Panc1 (cell line): ENCODE data around the gene CD300LB. TPM values are rescaled to one million over a fixed set of nuclear protein-coding genes. Genes with fewer than 3 reads are reported as not detected.

ENCODE experiments used
- ATAC-seq: fragments of 200-7000 bp; cut with Tn5 transposase; 2 replicates; pipeline ENCODE4 v1.9.1; 2020; ENCODE audit warnings: mild to moderate bottlenecking, moderate library complexity
- BruUV-seq: library from RNA; stranded (reverse); fragments of 400-500 nt; replicated peaks from 2 replicates; lab custom pipeline; 2021; lab: Mats Ljungman, UMichigan
- CTCF ChIA-PET: fragments of 300-600 bp; sonication (Branson Sonifier 250); formaldehyde crosslinking; loops from one replicate; lab custom pipeline; 2022; ENCODE audit warnings: antibody characterized with exemption; lab: Charles Lee
- POLR2A ChIA-PET: fragments of 300-600 bp; sonication (Branson Sonifier 250); formaldehyde crosslinking; loops from one replicate; lab custom pipeline; 2022; ENCODE audit warnings: antibody characterized with exemption; lab: Charles Lee
- DNase-seq: peaks from one replicate; pipeline ENCODE4 v3.0.0-alpha.2; 2010; ENCODE audit warnings: low read depth, low spot score
- H3K27ac ChIP-seq: 2 replicates; pipeline ENCODE4 v1.5.1; 2011; ENCODE audit warnings: mild to moderate bottlenecking, low read length, inconsistent platforms
- H3K27me3 ChIP-seq: fragments of 200-500 bp; sonication (Bioruptor generic); 2 replicates; pipeline ENCODE4 v1.6.0; 2014; ENCODE audit warnings: low read length, inconsistent platforms; ENCODE audit not compliant: control insufficient read depth, insufficient read depth
- H3K36me3 ChIP-seq: fragments of 200-500 bp; sonication (Bioruptor generic); 2 replicates; pipeline ENCODE4 v1.5.1; 2014; ENCODE audit warnings: inconsistent platforms, mild to moderate bottlenecking, low read length, moderate library complexity; ENCODE audit not compliant: control insufficient read depth, insufficient read depth
- H3K4me1 ChIP-seq: 2 replicates; pipeline ENCODE4 v1.5.1; 2011; ENCODE audit warnings: inconsistent platforms, mild to moderate bottlenecking, low read length, moderate library complexity; ENCODE audit not compliant: control insufficient read depth, insufficient read depth
- H3K4me3 ChIP-seq, 2 experiments: 2 replicates each; pipeline ENCODE4 v1.5.1; 2011 to 2012; ENCODE audit warnings: low read depth in 2 of 2, low read length in 2 of 2, mild to moderate bottlenecking in 2 of 2, inconsistent platforms in 1 of 2, moderate library complexity in 1 of 2
- H3K9me3 ChIP-seq: fragments of 200-500 bp; sonication (Bioruptor generic); 2 replicates; pipeline ENCODE4 v1.5.1; 2014; ENCODE audit warnings: low read depth, mild to moderate bottlenecking, inconsistent platforms, low read length, moderate library complexity; ENCODE audit not compliant: control insufficient read depth, insufficient read depth
- CTCF ChIP-seq: fragments of 450-650 bp; IDR thresholded peaks from 2 replicates; pipeline ENCODE4 v1.5.1; 2017; ENCODE audit warnings: mild to moderate bottlenecking
- POLR2AphosphoS5 ChIP-seq: IDR thresholded peaks from 2 replicates; pipeline ENCODE4 v1.6.1; 2012; ENCODE audit warnings: mild to moderate bottlenecking, low read depth, low read length, moderate library complexity
- REST ChIP-seq, 2 experiments: IDR thresholded peaks; 2 replicates each; pipeline ENCODE4 v1.6.1; 2011 to 2012; ENCODE audit warnings: low read depth in 2 of 2, control low read depth in 1 of 2, low read length in 1 of 2, mild to moderate bottlenecking in 1 of 2, moderate library complexity in 1 of 2; ENCODE audit not compliant: insufficient read depth in 1 of 2
- SIN3A ChIP-seq: IDR thresholded peaks from 2 replicates; pipeline ENCODE4 v1.6.1; 2012; ENCODE audit warnings: low read depth, mild to moderate bottlenecking, low read length, moderate library complexity, borderline replicate concordance; ENCODE audit not compliant: insufficient read depth
- TCF7L2 ChIP-seq: IDR thresholded peaks from 2 replicates; pipeline ENCODE4 v1.6.1; 2011; ENCODE audit warnings: mild to moderate bottlenecking, low read depth, low read length, inconsistent platforms
- in situ Hi-C: cut with HindIII; loops from 2 replicates; pipeline ENCODE4 v1.10.0; 2016; ENCODE audit warnings: low sequenced_read_pairs, low pct_unique_long_range_greater_than_20kb
- intact Hi-C: fragments of 100-400 bp; cut with micrococcal nuclease; formaldehyde crosslinking; loops from one replicate; pipeline ENCODE4 v1.10.0; 2022; ENCODE audit not compliant: unreplicated experiment
- total RNA-seq: library from RNA; stranded (reverse); gene quantifications from one replicate; pipeline ENCODE4 v1.2.1, GENCODE V29; 2021; ENCODE audit not compliant: unreplicated experiment

The CD300LB gene
- total RNA-seq, 1 experiment from 2014 or later: not detected

GRCh38 chr17:74522381-74523105 is 8.7 kb downstream of the CD300LB start:
- H3K9me3 ChIP-seq: no peaks in the 10 kb centered on the region
- no peak for ATAC-seq
- TF ChIP-seq REST (IDR thresholded peaks at IDR 0.05; ENCODE audit: insufficient read depth in 1 of 2, low read depth in 2 of 2, low read length in 1 of 2): no peak
- TF ChIP-seq CTCF: no peak
- no peak for TF ChIP-seq POLR2AphosphoS5
- no peak overlapping the region for H3K4me3 ChIP-seq
- H3K4me1 ChIP-seq: no peaks in the 10 kb centered on the region
- H3K36me3 ChIP-seq: no peaks in the 10 kb centered on the region
- no peak overlapping the region for H3K27ac ChIP-seq
- H3K27me3 ChIP-seq: peaks cover 8% of the 10 kb centered on the region
- no peak for DNase-seq
- in situ Hi-C loops (no loop called here), intact Hi-C loops (no loop called here)
- ChIA-PET CTCF (no interaction called here), POLR2A (interaction anchor here (0.6 kb wide), 1 partner anchor 343 kb away, joined by 3 read pairs; no protein-coding TSS in a partner anchor)
- no TSS peak for BruUV-seq

GRCh38 chr17:74521701-74522201 is 9.5 kb downstream of the CD300LB start:
- ATAC-seq (no peak), DNase-seq (no peak)
- in situ Hi-C loops (no loop called here), intact Hi-C loops (no loop called here)
- Histone ChIP-seq H3K36me3 (no peaks in the 10 kb centered on the region), H3K4me1 (no peaks in the 10 kb centered on the region), H3K4me3 (no peak overlapping the region), H3K27me3 (peaks cover 4% of the 10 kb centered on the region), H3K9me3 (no peaks in the 10 kb centered on the region), H3K27ac (no peak overlapping the region)
- POLR2A ChIA-PET: interaction anchor here (0.6 kb wide), 1 partner anchor 343 kb away, joined by 3 read pairs; no protein-coding TSS in a partner anchor
- CTCF ChIA-PET: no interaction called here
- BruUV-seq: no TSS peak
- no peak for TF ChIP-seq REST (IDR thresholded peaks at IDR 0.05; ENCODE audit: insufficient read depth in 1 of 2, low read depth in 2 of 2, low read length in 1 of 2)
- no peak for TF ChIP-seq TCF7L2
- TF ChIP-seq POLR2AphosphoS5: no peak
- no peak for TF ChIP-seq CTCF
- TF ChIP-seq SIN3A: no peak
